Camera-type eye (tissue), 1 donor: ENCODE measurements around the gene SESN1. TPM values are rescaled to one million over a fixed set of nuclear protein-coding genes. Genes with fewer than 3 reads are reported as not detected.

Experiments used
- total RNA-seq: library from RNA; depleted of rRNA; stranded (reverse); fragments of >200 nt; gene quantifications from one replicate; pipeline ENCODE4 v1.2.3, GENCODE V29; 2014

The SESN1 gene
- total RNA-seq = 66.5 TPM

GRCh38 chr6:109094416-109095035 is at the start of gene SESN1:
Gene SESN1, minus strand, starts transcription at chr6:109094846. Its CDS starts 773 bp downstream, at chr6:109094073.

DNA sequence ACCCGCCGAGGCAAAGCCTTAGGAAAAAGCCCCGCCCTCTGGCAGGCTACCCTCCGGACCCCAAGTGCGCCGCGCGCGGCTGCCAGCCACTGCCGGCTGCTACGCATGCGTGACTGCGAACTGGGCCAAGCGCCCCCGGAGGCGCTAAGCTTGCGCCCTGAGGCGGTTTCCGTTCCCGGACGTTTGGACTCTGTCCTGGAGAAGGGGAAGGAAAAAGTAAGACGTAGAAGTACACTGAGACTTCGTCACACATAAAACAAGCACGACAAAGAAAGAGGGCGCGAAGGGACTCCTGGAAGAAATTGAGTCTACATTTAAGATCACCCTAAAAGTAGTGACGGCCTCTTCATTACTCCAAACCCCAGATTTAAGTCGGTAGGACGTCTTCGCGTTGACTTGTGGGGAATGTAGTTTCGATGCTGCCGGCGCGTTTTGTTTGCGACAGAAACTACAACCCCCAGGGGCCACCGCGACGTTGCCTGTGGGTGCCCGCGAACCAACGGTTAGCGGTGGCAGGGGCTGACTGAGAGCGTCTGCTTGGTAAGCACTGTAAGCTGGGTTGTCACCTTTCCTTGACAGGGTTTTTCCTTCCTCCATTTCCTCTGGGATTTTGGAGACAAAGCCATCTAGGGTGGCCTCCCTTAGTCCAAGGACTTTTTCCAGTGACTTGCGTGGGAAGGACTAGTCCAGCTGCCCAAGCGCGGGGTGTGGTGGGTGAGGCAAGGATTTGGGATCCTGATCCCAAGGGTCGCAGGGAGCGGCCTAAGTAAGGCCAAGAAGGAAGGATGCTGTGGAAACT is 589 bp upstream of the SESN1 start, which contains the start of gene CEP57L1:
Gene CEP57L1 (plus strand): TSS at position 472 of the 799 bp plus-strand sequence. CDS start 49,715 bp downstream, outside the sequence.

Other genes starting within 250 kb of the SESN1 start
- gene ARMC2, start 246.4 kb downstream of the SESN1 start, total RNA-seq = 10.3 TPM
- gene CEP57L1, start 661 bp upstream of the SESN1 start, total RNA-seq = 40.7 TPM